ENCODE data around the gene AGFG1.

- TF ChIP-seq, protein P1, sequence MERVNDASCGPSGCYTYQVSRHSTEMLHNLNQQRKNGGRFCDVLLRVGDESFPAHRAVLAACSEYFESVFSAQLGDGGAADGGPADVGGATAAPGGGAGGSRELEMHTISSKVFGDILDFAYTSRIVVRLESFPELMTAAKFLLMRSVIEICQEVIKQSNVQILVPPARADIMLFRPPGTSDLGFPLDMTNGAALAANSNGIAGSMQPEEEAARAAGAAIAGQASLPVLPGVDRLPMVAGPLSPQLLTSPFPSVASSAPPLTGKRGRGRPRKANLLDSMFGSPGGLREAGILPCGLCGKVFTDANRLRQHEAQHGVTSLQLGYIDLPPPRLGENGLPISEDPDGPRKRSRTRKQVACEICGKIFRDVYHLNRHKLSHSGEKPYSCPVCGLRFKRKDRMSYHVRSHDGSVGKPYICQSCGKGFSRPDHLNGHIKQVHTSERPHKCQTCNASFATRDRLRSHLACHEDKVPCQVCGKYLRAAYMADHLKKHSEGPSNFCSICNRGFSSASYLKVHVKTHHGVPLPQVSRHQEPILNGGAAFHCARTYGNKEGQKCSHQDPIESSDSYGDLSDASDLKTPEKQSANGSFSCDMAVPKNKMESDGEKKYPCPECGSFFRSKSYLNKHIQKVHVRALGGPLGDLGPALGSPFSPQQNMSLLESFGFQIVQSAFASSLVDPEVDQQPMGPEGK (CRISPR knock-in tag; IDR thresholded peaks at IDR 0.05; ENCODE audit: borderline replicate concordance) = no peak
- TF ChIP-seq ZC3H10 (CRISPR knock-in tag; IDR thresholded peaks at IDR 0.05) = no peak
These were observed 41.3 kb upstream of the AGFG1 start for GRCh38 chr2:227430639-227431038.
